H1 (cell line): ENCODE measurements around the gene GATA5. TPM values are rescaled to one million over a fixed set of nuclear protein-coding genes. Genes with fewer than 3 reads are reported as not detected.

ENCODE experiments used
- CTCF ChIA-PET: fragments of 300-600 bp; sonication (Branson Sonifier 250); formaldehyde crosslinking; loops from one replicate; lab custom pipeline; 2021; ENCODE audit not compliant: partially characterized antibody; lab: Charles Lee
- POLR2A ChIA-PET: fragments of 300-600 bp; sonication (Branson Sonifier 250); formaldehyde crosslinking; loops from one replicate; lab custom pipeline; 2021; ENCODE audit warnings: inconsistent platforms; ENCODE audit not compliant: partially characterized antibody; lab: Charles Lee
- DNase-seq, 2 experiments: peaks; one replicate each; pipeline versions ENCODE4 v3.0.0 to v3.0.0-alpha.2; 2010 to 2022; ENCODE audit warnings: low spot score in 2 of 2, low read depth in 1 of 2, mixed read lengths in 1 of 2
- FAIRE-seq: peaks from 2 replicates; lab custom pipeline; 2011; peaks lifted over from hg19 to GRCh38; lab: Jason Lieb, UNC
- H2AFZ ChIP-seq: 2 replicates; pipeline ENCODE4 v1.8.1; 2012; ENCODE audit warnings: low read length, inconsistent platforms
- H2AK5ac ChIP-seq: 2 replicates; pipeline ENCODE4 v1.6.1; 2013; ENCODE audit warnings: low read depth, low read length
- H2BK120ac ChIP-seq: replicated peaks from 2 replicates; pipeline ENCODE3; 2013; ENCODE audit warnings: low read depth, low read length, inconsistent platforms
- H2BK12ac ChIP-seq: 2 replicates; pipeline ENCODE4 v1.6.1; 2013; ENCODE audit warnings: low read depth, low read length
- H2BK15ac ChIP-seq: 2 replicates; pipeline ENCODE4 v1.6.1; 2013; ENCODE audit warnings: low read length
- H2BK20ac ChIP-seq: 2 replicates; pipeline ENCODE4 v1.6.1; 2013; ENCODE audit warnings: low read length
- H2BK5ac ChIP-seq: 2 replicates; pipeline ENCODE4 v1.6.1; 2013; ENCODE audit warnings: low read depth, low read length
- H3K14ac ChIP-seq: 2 replicates; pipeline ENCODE4 v1.6.1; 2013; ENCODE audit warnings: inconsistent platforms; ENCODE audit not compliant: insufficient read length
- H3K18ac ChIP-seq: 2 replicates; pipeline ENCODE4 v1.6.1; 2013; ENCODE audit warnings: low read length; ENCODE audit errors: extremely low read depth
- H3K23ac ChIP-seq: 2 replicates; pipeline ENCODE4 v1.6.1; 2013; ENCODE audit warnings: inconsistent platforms; ENCODE audit not compliant: insufficient read length
- H3K23me2 ChIP-seq: 2 replicates; pipeline ENCODE4 v1.6.1; 2013; ENCODE audit warnings: low read depth, low read length
- H3K27ac ChIP-seq: 2 replicates; pipeline ENCODE4 v1.6.1; 2011; ENCODE audit warnings: low read depth, low read length, inconsistent platforms
- H3K27me3 ChIP-seq, 4 experiments: replicated peaks in 1 of 4; 1 replicate in 1 of 4; 2 replicates in 3 of 4; pipeline versions ENCODE4 v1.6.1 to v1.8.1; 2011 to 2013; ENCODE audit warnings: low read length in 3 of 4, mild to moderate bottlenecking in 3 of 4, inconsistent platforms in 2 of 4, mixed read lengths in 2 of 4, moderate library complexity in 1 of 4; ENCODE audit not compliant: control insufficient read depth in 3 of 4, insufficient read depth in 3 of 4; ENCODE audit errors: extremely low read depth in 1 of 4
- H3K36me3 ChIP-seq, 4 experiments: 2 replicates each; pipeline versions ENCODE4 v1.6.1 to v1.8.1; 2011 to 2013; ENCODE audit warnings: mild to moderate bottlenecking in 4 of 4, low read length in 3 of 4, moderate library complexity in 2 of 4, control low read depth in 1 of 4, inconsistent platforms in 1 of 4; ENCODE audit not compliant: insufficient read depth in 4 of 4, control insufficient read depth in 2 of 4
- H3K4ac ChIP-seq: replicated peaks from 2 replicates; pipeline ENCODE3; 2013; ENCODE audit warnings: low read length, low read depth, mixed read lengths, inconsistent platforms; ENCODE audit not compliant: insufficient read length
- H3K4me1 ChIP-seq, 4 experiments: replicated peaks in 1 of 4; 1 replicate in 1 of 4; 2 replicates in 3 of 4; pipeline versions ENCODE4 v1.6.1 to v1.8.1; 2011 to 2013; ENCODE audit warnings: low read length in 3 of 4, inconsistent platforms in 2 of 4, mixed read lengths in 1 of 4; ENCODE audit not compliant: insufficient read depth in 4 of 4, control insufficient read depth in 3 of 4
- H3K4me2 ChIP-seq, 2 experiments: 2 replicates each; pipeline versions ENCODE4 v1.6.1 to v1.8.1; 2011 to 2013; ENCODE audit warnings: low read depth in 2 of 2, low read length in 2 of 2, control low read depth in 1 of 2, inconsistent platforms in 1 of 2, mild to moderate bottlenecking in 1 of 2; ENCODE audit not compliant: insufficient read depth in 1 of 2
- H3K4me3 ChIP-seq, 4 experiments: fragments of 200-600, 300-600 bp in 1 of 4; sonication (generic), shearing (Covaris generic), sonication (Bioruptor Twin) in 1 of 4; 2 replicates each; pipeline versions ENCODE4 v1.5.1 to v1.8.1; 2011 to 2016; ENCODE audit warnings: low read length in 4 of 4, low read depth in 3 of 4, control low read depth in 2 of 4, inconsistent platforms in 2 of 4, mild to moderate bottlenecking in 2 of 4, mixed read lengths in 1 of 4, moderate library complexity in 1 of 4; ENCODE audit not compliant: insufficient read depth in 2 of 4; ENCODE audit errors: extremely low read depth in 1 of 4
- H3K56ac ChIP-seq: replicated peaks from 2 replicates; pipeline ENCODE3; 2013; ENCODE audit warnings: low read depth, mild to moderate bottlenecking, mixed read lengths, low read length, inconsistent platforms; ENCODE audit not compliant: insufficient read length
- H3K79me1 ChIP-seq: 2 replicates; pipeline ENCODE4 v1.6.1; 2013; ENCODE audit warnings: low read depth, low read length, control low read depth
- H3K79me2 ChIP-seq, 2 experiments: 2 replicates each; pipeline versions ENCODE4 v1.6.1 to v1.8.1; 2012 to 2013; ENCODE audit warnings: low read length in 2 of 2, mild to moderate bottlenecking in 2 of 2, inconsistent platforms in 1 of 2; ENCODE audit not compliant: insufficient read depth in 2 of 2, control insufficient read depth in 1 of 2
- H3K9ac ChIP-seq, 4 experiments: replicated peaks in 1 of 4; 1 replicate in 1 of 4; 2 replicates in 3 of 4; pipeline versions ENCODE4 v1.6.1 to v1.8.1; 2011 to 2013; ENCODE audit warnings: low read depth in 3 of 4, low read length in 3 of 4, control low read depth in 2 of 4, mild to moderate bottlenecking in 2 of 4, moderate library complexity in 2 of 4, inconsistent platforms in 1 of 4; ENCODE audit errors: extremely low read depth in 1 of 4
- H3K9me3 ChIP-seq, 2 experiments: 2 replicates each; pipeline versions ENCODE4 v1.6.1 to v1.8.1; 2012 to 2013; ENCODE audit warnings: mild to moderate bottlenecking in 2 of 2, moderate library complexity in 2 of 2, control low read depth in 1 of 2, inconsistent platforms in 1 of 2, low read depth in 1 of 2, low read length in 1 of 2, mixed read lengths in 1 of 2; ENCODE audit not compliant: insufficient read depth in 2 of 2
- H4K20me1 ChIP-seq, 2 experiments: replicated peaks in 1 of 2; 2 replicates each; pipeline versions ENCODE3 to v1.8.1; 2011 to 2013; ENCODE audit warnings: inconsistent platforms in 2 of 2, low read length in 2 of 2, mild to moderate bottlenecking in 1 of 2; ENCODE audit not compliant: insufficient read depth in 2 of 2, control insufficient read depth in 1 of 2
- H4K5ac ChIP-seq: 2 replicates; pipeline ENCODE4 v1.6.1; 2013; ENCODE audit warnings: low read length, low read depth, mixed read lengths, inconsistent platforms; ENCODE audit not compliant: insufficient read length
- H4K8ac ChIP-seq: 2 replicates; pipeline ENCODE4 v1.8.0; 2013; ENCODE audit warnings: mild to moderate bottlenecking, moderate library complexity, low read length, inconsistent platforms; ENCODE audit not compliant: insufficient read depth; ENCODE audit errors: extremely low read depth
- H4K91ac ChIP-seq: replicated peaks from 2 replicates; pipeline ENCODE3; 2013; ENCODE audit warnings: low read length, mixed read lengths, inconsistent platforms; ENCODE audit not compliant: insufficient read length
- BACH1 ChIP-seq: IDR thresholded peaks from 2 replicates; pipeline ENCODE4 v1.6.1; 2012; ENCODE audit warnings: low read length, improper control_type of control experiment
- CTBP2 ChIP-seq: IDR thresholded peaks from 2 replicates; pipeline ENCODE4 v1.7.0; 2011; ENCODE audit warnings: borderline replicate concordance, mild to moderate bottlenecking, moderate library complexity, mixed read lengths, low read length; ENCODE audit not compliant: insufficient read depth, insufficient read length
- EZH2 ChIP-seq: fragments of 200-600 bp; sonication (generic); IDR thresholded peaks from 2 replicates; pipeline ENCODE4 v1.7.1; 2012; ENCODE audit warnings: low read depth, mild to moderate bottlenecking, moderate library complexity, low read length, inconsistent platforms; ENCODE audit not compliant: severe bottlenecking
- FOSL1 ChIP-seq: IDR thresholded peaks from 2 replicates; pipeline ENCODE4 v1.6.1; 2011; ENCODE audit warnings: mild to moderate bottlenecking, low read depth, low read length, moderate library complexity; ENCODE audit not compliant: insufficient read depth
- JUN ChIP-seq: IDR thresholded peaks from 2 replicates; pipeline ENCODE4 v1.6.1; 2011; ENCODE audit warnings: low read depth, mild to moderate bottlenecking, improper control_type of control experiment, low read length
- KDM4A ChIP-seq: IDR thresholded peaks from one replicate; pipeline ENCODE4 v1.7.1; 2012; ENCODE audit warnings: low read depth, mild to moderate bottlenecking, moderate library complexity, low read length, inconsistent platforms; ENCODE audit not compliant: severe bottlenecking
- MAFK ChIP-seq: IDR thresholded peaks from 2 replicates; pipeline ENCODE4 v1.6.1; 2012; ENCODE audit warnings: low read depth, mild to moderate bottlenecking, improper control_type of control experiment, low read length
- POLR2AphosphoS5 ChIP-seq: IDR thresholded peaks from 2 replicates; pipeline ENCODE4 v1.6.1; 2011; ENCODE audit warnings: low read depth, low read length
- RBBP5 ChIP-seq: IDR thresholded peaks from 2 replicates; pipeline ENCODE4 v1.7.1; 2012; ENCODE audit warnings: low read depth, mild to moderate bottlenecking, inconsistent platforms, low read length, moderate library complexity, borderline replicate concordance
- SIRT6 ChIP-seq: IDR thresholded peaks from one replicate; pipeline ENCODE4 v1.7.1; 2012; ENCODE audit warnings: low read length, inconsistent platforms
- WGBS, 2 experiments: shearing (Covaris generic) in 1 of 2; methylation state at CpG; one replicate each; pipeline versions ENCODE4 v1.1.6 to v1.1.7; 2013 to 2015; ENCODE audit warnings: low lambda C conversion rate in 2 of 2, mixed read lengths in 2 of 2, inconsistent platforms in 1 of 2, low coverage in 1 of 2, missing lambda C conversion rate in 1 of 2; ENCODE audit not compliant: insufficient replicate concordance in 2 of 2, insufficient coverage in 1 of 2, insufficient read length in 1 of 2; ENCODE audit errors: extremely low coverage in 1 of 2, missing lambda C conversion rate in 1 of 2; 5-methylcytosine and 5-hydroxymethylcytosine counted together
- polyA plus RNA-seq, 7 experiments: library from polyadenylated mRNA; depleted of rRNA in 3 of 7; stranded (reverse) in 5 of 7; unstranded in 2 of 7; fragments of >200 nt in 5 of 7; fragments of 200-250 nt in 2 of 7; gene quantifications; 1 replicate in 5 of 7; 2 replicates in 1 of 7; 4 replicates in 1 of 7; pipeline versions ENCODE4 v1.2.1 to v1.2.3, GENCODE V29; 2011 to 2013; ENCODE audit warnings: missing spikeins in 2 of 7, mixed read lengths in 2 of 7
- total RNA-seq: library from RNA; stranded (reverse); fragmentation: NEBNext Ultra II Directional; extraction: Animal tissue kit (Norgen Biotek cat#: 25700); gene quantifications from 2 replicates; pipeline ENCODE4 v1.2.1, GENCODE V29; 2021
- TF ChIP-seq, protein P1 (sequence below), 3 experiments: IDR thresholded peaks; 1 replicate in 2 of 3; 2 replicates in 1 of 3; pipeline versions ENCODE4 v1.5.1 to v1.6.1; 2011; ENCODE audit warnings: low read length in 3 of 3, mild to moderate bottlenecking in 3 of 3, inconsistent platforms in 2 of 3, low read depth in 1 of 3, moderate library complexity in 1 of 3; ENCODE audit not compliant: insufficient read depth in 1 of 3; ENCODE audit errors: control extremely low read depth in 1 of 3

GATA5 gene
- total and polyA plus RNA-seq, 2 of the 8 experiments (the other 6 are each of a cell fraction or from before 2014, with no cell fraction given) = 0.08 to 0.11 TPM

DNA sequence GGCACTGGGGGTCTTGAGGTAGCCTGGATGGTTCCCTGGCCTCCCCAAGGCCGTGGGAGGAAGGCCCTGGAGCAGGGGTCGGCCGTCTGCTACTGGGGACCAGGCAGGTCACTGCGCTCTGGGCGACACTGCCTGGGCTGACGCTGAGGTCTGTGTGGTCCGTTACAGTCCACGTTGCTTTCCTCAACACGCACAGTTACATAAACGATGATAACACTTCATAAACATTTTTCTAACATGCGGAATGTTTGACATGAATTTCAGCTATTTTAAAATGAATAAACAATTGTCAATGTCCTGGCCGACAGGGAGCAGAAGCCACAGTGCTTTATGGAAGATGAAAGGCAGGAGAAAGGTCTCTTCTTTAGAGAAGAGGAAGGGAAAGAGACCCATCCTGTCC lies 38.3 kb downstream of the GATA5 start:
- no peak overlapping the region for H2BK5ac ChIP-seq
- H3K18ac ChIP-seq = no peak overlapping the region
- no peak overlapping the region for H3K4me2 ChIP-seq
- DNase-seq = no peak
- H3K23me2 ChIP-seq = no peaks in the 10 kb centered on the region
- no peak overlapping the region for H3K9ac ChIP-seq
- H3K4me3 ChIP-seq = no peak overlapping the region
- no peak overlapping the region for H2BK20ac ChIP-seq
- H3K56ac ChIP-seq = no peak overlapping the region
- H3K27ac ChIP-seq = no peak overlapping the region
- FAIRE-seq = no peak
- no peak overlapping the region for H2BK120ac ChIP-seq
- no peaks in the 10 kb centered on the region; a peak in 1 of 7 replicates for H3K4me1 ChIP-seq
- H4K91ac ChIP-seq = no peak overlapping the region
- no peak overlapping the region for H3K23ac ChIP-seq
- peaks cover 0 to 2% (median 0%) of the 10 kb centered on the region in 4 experiments; a peak in 1 of 7 replicates for H3K27me3 ChIP-seq
- no peaks in the 10 kb centered on the region for H3K79me2 ChIP-seq
- H2AFZ ChIP-seq = no peak overlapping the region
- H3K36me3 ChIP-seq = no peaks in the 10 kb centered on the region
- no peak overlapping the region for H3K14ac ChIP-seq
- H3K4ac ChIP-seq = no peak overlapping the region
- POLR2A ChIA-PET = interaction anchor here (1.3 kb wide), 1 partner anchor 11 kb away, joined by 3 read pairs; no protein-coding TSS in a partner anchor
- no peak overlapping the region for H2AK5ac ChIP-seq
- H2BK15ac ChIP-seq = no peak overlapping the region
- no peaks in the 10 kb centered on the region for H4K20me1 ChIP-seq
- H3K9me3 ChIP-seq = peaks cover 0 to 8% of the 10 kb centered on the region in 2 experiments; a peak in 3 of 4 replicates
- no peak overlapping the region for H2BK12ac ChIP-seq
- CTCF ChIA-PET = interaction anchor here (0.6 to 2.2 kb wide), 8 partner anchors 9 to 55 kb away, joined by 3 to 8 read pairs (median 4); partner anchors contain the start of gene RBBP8NL
- no peaks in the 10 kb centered on the region for H3K79me1 ChIP-seq
- no peak overlapping the region for H4K8ac ChIP-seq
- no peak overlapping the region for H4K5ac ChIP-seq
- WGBS, 2 experiments = 94% methylated on average over 12 of the region's 12 CpGs; no CpG with 5 or more reads in 1 of the 2 experiments
- TF ChIP-seq FOSL1 = no peak
- no peak for TF ChIP-seq KDM4A
- TF ChIP-seq EZH2 = no peak
- TF ChIP-seq RBBP5 = no peak
- no peak for TF ChIP-seq JUN
- TF ChIP-seq BACH1 = no peak
- TF ChIP-seq CTBP2 = no peak
- TF ChIP-seq, protein P1, sequence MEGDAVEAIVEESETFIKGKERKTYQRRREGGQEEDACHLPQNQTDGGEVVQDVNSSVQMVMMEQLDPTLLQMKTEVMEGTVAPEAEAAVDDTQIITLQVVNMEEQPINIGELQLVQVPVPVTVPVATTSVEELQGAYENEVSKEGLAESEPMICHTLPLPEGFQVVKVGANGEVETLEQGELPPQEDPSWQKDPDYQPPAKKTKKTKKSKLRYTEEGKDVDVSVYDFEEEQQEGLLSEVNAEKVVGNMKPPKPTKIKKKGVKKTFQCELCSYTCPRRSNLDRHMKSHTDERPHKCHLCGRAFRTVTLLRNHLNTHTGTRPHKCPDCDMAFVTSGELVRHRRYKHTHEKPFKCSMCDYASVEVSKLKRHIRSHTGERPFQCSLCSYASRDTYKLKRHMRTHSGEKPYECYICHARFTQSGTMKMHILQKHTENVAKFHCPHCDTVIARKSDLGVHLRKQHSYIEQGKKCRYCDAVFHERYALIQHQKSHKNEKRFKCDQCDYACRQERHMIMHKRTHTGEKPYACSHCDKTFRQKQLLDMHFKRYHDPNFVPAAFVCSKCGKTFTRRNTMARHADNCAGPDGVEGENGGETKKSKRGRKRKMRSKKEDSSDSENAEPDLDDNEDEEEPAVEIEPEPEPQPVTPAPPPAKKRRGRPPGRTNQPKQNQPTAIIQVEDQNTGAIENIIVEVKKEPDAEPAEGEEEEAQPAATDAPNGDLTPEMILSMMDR (IDR thresholded peaks at IDR 0.05; ENCODE audit: control extremely low read depth in 1 of 3, insufficient read depth in 1 of 3, low read depth in 1 of 3, low read length in 3 of 3) = no peak
- no peak for TF ChIP-seq MAFK
- no peak for TF ChIP-seq POLR2AphosphoS5
- no peak for TF ChIP-seq SIRT6
